Measurements from ENCODE around the gene C16orf89. TPM values are rescaled to one million over a fixed set of nuclear protein-coding genes. Genes with fewer than 3 reads are reported as not detected.

C16orf89 gene
- total RNA-seq, 1 experiment from 2014 or later, result 1.8 TPM

DNA sequence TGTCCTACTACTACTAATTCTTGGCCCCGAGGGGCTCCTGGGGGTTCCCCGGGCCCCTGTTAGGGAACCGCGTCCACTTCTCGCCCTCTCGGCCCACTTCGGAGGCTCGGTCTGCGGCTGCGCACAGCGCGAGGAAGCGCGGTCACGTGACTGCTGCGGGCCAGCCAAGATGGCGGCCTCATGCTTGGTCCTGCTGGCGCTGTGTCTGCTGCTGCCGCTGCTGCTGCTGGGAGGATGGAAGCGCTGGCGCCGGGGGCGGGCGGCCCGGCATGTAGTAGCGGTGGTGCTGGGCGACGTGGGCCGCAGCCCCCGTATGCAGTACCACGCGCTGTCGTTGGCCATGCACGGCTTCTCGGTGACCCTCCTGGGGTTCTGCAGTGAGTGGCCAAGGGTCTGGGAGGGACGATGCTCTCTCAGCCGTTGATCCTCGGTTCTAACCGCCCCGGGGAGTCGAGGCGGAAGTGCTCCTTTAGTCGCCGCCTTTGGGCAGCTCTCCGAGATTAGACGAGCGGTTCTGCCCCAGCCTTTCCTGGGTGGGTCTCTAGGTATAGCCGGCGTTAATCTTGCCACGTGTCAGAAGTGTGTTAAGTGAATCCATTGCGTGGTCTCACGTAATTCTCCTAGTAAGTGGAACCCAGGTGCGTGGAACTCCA lies 6.1 kb upstream of the C16orf89 start, which contains the start of gene ALG1 (continued):
- TF ChIP-seq, protein P1, sequence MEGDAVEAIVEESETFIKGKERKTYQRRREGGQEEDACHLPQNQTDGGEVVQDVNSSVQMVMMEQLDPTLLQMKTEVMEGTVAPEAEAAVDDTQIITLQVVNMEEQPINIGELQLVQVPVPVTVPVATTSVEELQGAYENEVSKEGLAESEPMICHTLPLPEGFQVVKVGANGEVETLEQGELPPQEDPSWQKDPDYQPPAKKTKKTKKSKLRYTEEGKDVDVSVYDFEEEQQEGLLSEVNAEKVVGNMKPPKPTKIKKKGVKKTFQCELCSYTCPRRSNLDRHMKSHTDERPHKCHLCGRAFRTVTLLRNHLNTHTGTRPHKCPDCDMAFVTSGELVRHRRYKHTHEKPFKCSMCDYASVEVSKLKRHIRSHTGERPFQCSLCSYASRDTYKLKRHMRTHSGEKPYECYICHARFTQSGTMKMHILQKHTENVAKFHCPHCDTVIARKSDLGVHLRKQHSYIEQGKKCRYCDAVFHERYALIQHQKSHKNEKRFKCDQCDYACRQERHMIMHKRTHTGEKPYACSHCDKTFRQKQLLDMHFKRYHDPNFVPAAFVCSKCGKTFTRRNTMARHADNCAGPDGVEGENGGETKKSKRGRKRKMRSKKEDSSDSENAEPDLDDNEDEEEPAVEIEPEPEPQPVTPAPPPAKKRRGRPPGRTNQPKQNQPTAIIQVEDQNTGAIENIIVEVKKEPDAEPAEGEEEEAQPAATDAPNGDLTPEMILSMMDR (IDR thresholded peaks at IDR 0.05), result no peak
- TF ChIP-seq, protein P2, sequence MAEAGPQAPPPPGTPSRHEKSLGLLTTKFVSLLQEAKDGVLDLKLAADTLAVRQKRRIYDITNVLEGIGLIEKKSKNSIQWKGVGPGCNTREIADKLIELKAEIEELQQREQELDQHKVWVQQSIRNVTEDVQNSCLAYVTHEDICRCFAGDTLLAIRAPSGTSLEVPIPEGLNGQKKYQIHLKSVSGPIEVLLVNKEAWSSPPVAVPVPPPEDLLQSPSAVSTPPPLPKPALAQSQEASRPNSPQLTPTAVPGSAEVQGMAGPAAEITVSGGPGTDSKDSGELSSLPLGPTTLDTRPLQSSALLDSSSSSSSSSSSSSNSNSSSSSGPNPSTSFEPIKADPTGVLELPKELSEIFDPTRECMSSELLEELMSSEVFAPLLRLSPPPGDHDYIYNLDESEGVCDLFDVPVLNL (CRISPR knock-in tag; IDR thresholded peaks at IDR 0.05; ENCODE audit: borderline replicate concordance, low read depth), result 0 out of 2 replicates have a peak, but pooled peaks have one; percentile 33
- TF ChIP-seq, protein P3, sequence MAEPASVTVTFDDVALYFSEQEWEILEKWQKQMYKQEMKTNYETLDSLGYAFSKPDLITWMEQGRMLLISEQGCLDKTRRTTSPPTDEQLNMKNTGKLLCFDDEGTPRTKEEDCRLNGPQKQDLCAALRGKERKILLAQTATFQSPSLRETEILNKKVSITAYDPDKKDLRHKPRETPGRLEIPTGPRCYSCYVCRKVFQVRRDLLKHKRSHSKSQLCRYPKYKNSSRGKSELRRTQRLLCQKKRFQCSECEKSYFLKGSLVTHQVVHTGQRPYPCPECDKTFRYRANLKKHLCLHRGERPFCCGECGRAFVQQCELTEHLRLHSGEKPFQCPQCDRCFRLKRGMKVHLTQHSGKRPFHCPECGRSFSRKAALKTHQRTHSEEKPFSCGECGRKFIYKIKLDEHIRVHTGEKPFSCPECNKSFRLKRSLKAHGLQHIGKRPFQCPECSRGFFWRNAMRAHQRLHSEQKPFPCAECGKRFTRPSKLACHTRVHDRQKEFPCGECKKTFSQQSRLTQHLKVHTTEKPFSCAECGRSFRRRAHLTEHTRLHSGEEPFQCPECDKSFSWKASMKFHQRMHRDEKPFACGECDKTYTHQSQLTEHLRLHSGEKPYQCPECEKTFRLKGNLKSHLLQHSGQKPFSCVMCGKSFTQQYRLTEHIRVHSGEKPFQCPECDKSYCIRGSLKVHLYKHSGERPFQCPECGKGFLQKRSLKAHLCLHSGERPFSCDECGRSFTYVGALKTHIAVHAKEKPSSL (CRISPR knock-in tag; conservative IDR thresholded peaks at IDR 0.05), result no peak
- TF ChIP-seq RELA (CRISPR knock-in tag; IDR thresholded peaks at IDR 0.05; ENCODE audit: borderline replicate concordance), result no peak
- TF ChIP-seq, protein P4, sequence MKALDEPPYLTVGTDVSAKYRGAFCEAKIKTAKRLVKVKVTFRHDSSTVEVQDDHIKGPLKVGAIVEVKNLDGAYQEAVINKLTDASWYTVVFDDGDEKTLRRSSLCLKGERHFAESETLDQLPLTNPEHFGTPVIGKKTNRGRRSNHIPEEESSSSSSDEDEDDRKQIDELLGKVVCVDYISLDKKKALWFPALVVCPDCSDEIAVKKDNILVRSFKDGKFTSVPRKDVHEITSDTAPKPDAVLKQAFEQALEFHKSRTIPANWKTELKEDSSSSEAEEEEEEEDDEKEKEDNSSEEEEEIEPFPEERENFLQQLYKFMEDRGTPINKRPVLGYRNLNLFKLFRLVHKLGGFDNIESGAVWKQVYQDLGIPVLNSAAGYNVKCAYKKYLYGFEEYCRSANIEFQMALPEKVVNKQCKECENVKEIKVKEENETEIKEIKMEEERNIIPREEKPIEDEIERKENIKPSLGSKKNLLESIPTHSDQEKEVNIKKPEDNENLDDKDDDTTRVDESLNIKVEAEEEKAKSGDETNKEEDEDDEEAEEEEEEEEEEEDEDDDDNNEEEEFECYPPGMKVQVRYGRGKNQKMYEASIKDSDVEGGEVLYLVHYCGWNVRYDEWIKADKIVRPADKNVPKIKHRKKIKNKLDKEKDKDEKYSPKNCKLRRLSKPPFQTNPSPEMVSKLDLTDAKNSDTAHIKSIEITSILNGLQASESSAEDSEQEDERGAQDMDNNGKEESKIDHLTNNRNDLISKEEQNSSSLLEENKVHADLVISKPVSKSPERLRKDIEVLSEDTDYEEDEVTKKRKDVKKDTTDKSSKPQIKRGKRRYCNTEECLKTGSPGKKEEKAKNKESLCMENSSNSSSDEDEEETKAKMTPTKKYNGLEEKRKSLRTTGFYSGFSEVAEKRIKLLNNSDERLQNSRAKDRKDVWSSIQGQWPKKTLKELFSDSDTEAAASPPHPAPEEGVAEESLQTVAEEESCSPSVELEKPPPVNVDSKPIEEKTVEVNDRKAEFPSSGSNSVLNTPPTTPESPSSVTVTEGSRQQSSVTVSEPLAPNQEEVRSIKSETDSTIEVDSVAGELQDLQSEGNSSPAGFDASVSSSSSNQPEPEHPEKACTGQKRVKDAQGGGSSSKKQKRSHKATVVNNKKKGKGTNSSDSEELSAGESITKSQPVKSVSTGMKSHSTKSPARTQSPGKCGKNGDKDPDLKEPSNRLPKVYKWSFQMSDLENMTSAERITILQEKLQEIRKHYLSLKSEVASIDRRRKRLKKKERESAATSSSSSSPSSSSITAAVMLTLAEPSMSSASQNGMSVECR (CRISPR knock-in tag; IDR thresholded peaks at IDR 0.05; ENCODE audit: borderline replicate concordance), result 0 out of 2 replicates have a peak, but pooled peaks have one; percentile 82
- TF ChIP-seq, protein P5, sequence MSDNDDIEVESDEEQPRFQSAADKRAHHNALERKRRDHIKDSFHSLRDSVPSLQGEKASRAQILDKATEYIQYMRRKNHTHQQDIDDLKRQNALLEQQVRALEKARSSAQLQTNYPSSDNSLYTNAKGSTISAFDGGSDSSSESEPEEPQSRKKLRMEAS (CRISPR knock-in tag; IDR thresholded peaks at IDR 0.05), result peak; percentile 78; the same call in 1 of the 2 replicates
- peak; percentile 70; the same call in 1 of the 2 replicates for TF ChIP-seq NFE2L1 (CRISPR knock-in tag; IDR thresholded peaks at IDR 0.05)
- TF ChIP-seq, protein P6, sequence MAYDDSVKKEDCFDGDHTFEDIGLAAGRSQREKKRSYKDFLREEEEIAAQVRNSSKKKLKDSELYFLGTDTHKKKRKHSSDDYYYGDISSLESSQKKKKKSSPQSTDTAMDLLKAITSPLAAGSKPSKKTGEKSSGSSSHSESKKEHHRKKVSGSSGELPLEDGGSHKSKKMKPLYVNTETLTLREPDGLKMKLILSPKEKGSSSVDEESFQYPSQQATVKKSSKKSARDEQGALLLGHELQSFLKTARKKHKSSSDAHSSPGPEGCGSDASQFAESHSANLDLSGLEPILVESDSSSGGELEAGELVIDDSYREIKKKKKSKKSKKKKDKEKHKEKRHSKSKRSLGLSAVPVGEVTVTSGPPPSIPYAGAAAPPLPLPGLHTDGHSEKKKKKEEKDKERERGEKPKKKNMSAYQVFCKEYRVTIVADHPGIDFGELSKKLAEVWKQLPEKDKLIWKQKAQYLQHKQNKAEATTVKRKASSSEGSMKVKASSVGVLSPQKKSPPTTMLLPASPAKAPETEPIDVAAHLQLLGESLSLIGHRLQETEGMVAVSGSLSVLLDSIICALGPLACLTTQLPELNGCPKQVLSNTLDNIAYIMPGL (CRISPR knock-in tag; IDR thresholded peaks at IDR 0.05), result peak; percentile 37; the same call in 1 of the 2 replicates
- TF ChIP-seq, protein P7, sequence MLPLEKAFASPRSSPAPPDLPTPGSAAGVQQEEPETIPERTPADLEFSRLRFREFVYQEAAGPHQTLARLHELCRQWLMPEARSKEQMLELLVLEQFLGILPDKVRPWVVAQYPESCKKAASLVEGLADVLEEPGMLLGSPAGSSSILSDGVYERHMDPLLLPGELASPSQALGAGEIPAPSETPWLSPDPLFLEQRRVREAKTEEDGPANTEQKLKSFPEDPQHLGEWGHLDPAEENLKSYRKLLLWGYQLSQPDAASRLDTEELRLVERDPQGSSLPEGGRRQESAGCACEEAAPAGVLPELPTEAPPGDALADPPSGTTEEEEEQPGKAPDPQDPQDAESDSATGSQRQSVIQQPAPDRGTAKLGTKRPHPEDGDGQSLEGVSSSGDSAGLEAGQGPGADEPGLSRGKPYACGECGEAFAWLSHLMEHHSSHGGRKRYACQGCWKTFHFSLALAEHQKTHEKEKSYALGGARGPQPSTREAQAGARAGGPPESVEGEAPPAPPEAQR (CRISPR knock-in tag; IDR thresholded peaks at IDR 0.05), result no peak
- peak; percentile 48; the same call in 1 of the 2 replicates for TF ChIP-seq SP1 (CRISPR knock-in tag; conservative IDR thresholded peaks at IDR 0.05)
- TF ChIP-seq ZNF671 (CRISPR knock-in tag; IDR thresholded peaks at IDR 0.05), result peak; percentile 61; the same call in 1 of the 2 replicates
- no peak for TF ChIP-seq MXD4 (CRISPR knock-in tag; IDR thresholded peaks at IDR 0.05; ENCODE audit: borderline replicate concordance)
- no peak for TF ChIP-seq TEAD1 (CRISPR knock-in tag; IDR thresholded peaks at IDR 0.05)
- TF ChIP-seq SMAD3 (CRISPR knock-in tag; IDR thresholded peaks at IDR 0.05; ENCODE audit: borderline replicate concordance), result no peak
- TF ChIP-seq, protein P8, sequence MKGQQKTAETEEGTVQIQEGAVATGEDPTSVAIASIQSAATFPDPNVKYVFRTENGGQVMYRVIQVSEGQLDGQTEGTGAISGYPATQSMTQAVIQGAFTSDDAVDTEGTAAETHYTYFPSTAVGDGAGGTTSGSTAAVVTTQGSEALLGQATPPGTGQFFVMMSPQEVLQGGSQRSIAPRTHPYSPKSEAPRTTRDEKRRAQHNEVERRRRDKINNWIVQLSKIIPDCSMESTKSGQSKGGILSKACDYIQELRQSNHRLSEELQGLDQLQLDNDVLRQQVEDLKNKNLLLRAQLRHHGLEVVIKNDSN (CRISPR knock-in tag; IDR thresholded peaks at IDR 0.05), result peak; percentile 98
- no peak for TF ChIP-seq TEAD4 (CRISPR knock-in tag; IDR thresholded peaks at IDR 0.05)
- TF ChIP-seq NFYB (CRISPR knock-in tag; conservative IDR thresholded peaks at IDR 0.05; ENCODE audit: low read depth), result no peak
- TF ChIP-seq ZNF423 (CRISPR knock-in tag; IDR thresholded peaks at IDR 0.05), result no peak
- TF ChIP-seq FOXK1 (CRISPR knock-in tag; IDR thresholded peaks at IDR 0.05), result peak; percentile 75; the same call in 1 of the 2 replicates
- no peak for TF ChIP-seq KAT7 (CRISPR knock-in tag; IDR thresholded peaks at IDR 0.05; ENCODE audit: borderline replicate concordance)
- no peak for TF ChIP-seq EMX1 (CRISPR knock-in tag; IDR thresholded peaks at IDR 0.05)
- TF ChIP-seq, protein P9, sequence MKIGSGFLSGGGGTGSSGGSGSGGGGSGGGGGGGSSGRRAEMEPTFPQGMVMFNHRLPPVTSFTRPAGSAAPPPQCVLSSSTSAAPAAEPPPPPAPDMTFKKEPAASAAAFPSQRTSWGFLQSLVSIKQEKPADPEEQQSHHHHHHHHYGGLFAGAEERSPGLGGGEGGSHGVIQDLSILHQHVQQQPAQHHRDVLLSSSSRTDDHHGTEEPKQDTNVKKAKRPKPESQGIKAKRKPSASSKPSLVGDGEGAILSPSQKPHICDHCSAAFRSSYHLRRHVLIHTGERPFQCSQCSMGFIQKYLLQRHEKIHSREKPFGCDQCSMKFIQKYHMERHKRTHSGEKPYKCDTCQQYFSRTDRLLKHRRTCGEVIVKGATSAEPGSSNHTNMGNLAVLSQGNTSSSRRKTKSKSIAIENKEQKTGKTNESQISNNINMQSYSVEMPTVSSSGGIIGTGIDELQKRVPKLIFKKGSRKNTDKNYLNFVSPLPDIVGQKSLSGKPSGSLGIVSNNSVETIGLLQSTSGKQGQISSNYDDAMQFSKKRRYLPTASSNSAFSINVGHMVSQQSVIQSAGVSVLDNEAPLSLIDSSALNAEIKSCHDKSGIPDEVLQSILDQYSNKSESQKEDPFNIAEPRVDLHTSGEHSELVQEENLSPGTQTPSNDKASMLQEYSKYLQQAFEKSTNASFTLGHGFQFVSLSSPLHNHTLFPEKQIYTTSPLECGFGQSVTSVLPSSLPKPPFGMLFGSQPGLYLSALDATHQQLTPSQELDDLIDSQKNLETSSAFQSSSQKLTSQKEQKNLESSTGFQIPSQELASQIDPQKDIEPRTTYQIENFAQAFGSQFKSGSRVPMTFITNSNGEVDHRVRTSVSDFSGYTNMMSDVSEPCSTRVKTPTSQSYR (CRISPR knock-in tag; IDR thresholded peaks at IDR 0.05), result no peak

Measured in WTC11 (cell line).